ENCODE data around the gene PLD3.

GRCh38 chr19:40376286-40376862 is 27.9 kb downstream of the PLD3 start:
- TF ChIP-seq CTCF (optimal IDR thresholded peaks at IDR 0.05 in 1 of 3, IDR thresholded peaks at IDR 0.05 in 1 of 3, conservative IDR thresholded peaks at IDR 0.05 in 1 of 3; ENCODE audit: extremely low read depth in 1 of 3, insufficient read depth in 2 of 3, low read length in 3 of 3) (no peak), EZH2 (IDR thresholded peaks at IDR 0.05; ENCODE audit: low read length) (no peak)
